Kidney epithelial cell (primary cell): Measurements from ENCODE around the gene NR1D2. TPM values are rescaled to one million over a fixed set of nuclear protein-coding genes. Genes with fewer than 3 reads are reported as not detected.
"Not testable (repeated sequence)": the region's sequence is repeated elsewhere in the genome, so short reads cannot be mapped to it uniquely, and the experiment has no call there.

Experiments used
- DNase-seq: peaks from one replicate; pipeline ENCODE4 v3.0.0-alpha.2; 2010; ENCODE audit warnings: low read depth
- H3K27me3 ChIP-seq: 2 replicates; pipeline ENCODE4 v1.6.0; 2011; ENCODE audit warnings: low read length; ENCODE audit not compliant: control insufficient read depth, insufficient read depth
- H3K36me3 ChIP-seq: 2 replicates; pipeline ENCODE4 v1.5.1; 2011; ENCODE audit warnings: low read length; ENCODE audit not compliant: control insufficient read depth, insufficient read depth
- H3K4me3 ChIP-seq: 2 replicates; pipeline ENCODE4 v1.5.1; 2011; ENCODE audit warnings: low read depth, mild to moderate bottlenecking, control low read depth, low read length
- total RNA-seq: library from RNA; depleted of rRNA; stranded (reverse); fragments of >200 nt; gene quantifications from 2 replicates; pipeline ENCODE4 v1.2.3, GENCODE V29; 2015
- TF ChIP-seq, protein P1 (sequence below): IDR thresholded peaks from 2 replicates; pipeline ENCODE4 v1.5.1; 2011; ENCODE audit warnings: mild to moderate bottlenecking, moderate library complexity, low read length, control low read depth, inconsistent platforms; ENCODE audit not compliant: insufficient read depth, poor library complexity, severe bottlenecking

The NR1D2 gene
- total RNA-seq, 1 donor from 2014 or later, result 13.6 TPM

DNA sequence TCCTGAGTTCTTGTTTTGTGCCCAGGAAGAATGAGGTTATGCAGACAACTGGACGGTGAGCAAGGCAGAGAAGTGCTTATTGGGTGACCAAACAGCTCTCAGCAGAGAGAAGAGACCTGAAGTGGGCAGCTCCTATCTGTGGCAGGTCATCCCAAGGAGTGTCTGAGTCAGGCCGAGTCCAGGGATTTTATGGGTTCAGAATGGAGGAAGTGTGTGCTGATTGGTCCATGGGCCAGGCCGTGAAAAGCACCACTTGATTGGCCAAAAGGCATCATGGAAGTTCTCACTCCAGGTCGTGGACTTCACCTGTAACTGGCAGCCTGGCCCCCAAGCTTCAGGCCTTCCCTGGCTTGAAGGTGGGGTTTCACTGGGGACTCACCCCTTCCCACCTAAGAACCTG, 74.5 kb downstream of the NR1D2 start:
- DNase-seq, result no peak
- Histone ChIP-seq H3K4me3 (no peak overlapping the region), H3K36me3 (no peaks in the 10 kb centered on the region), H3K27me3 (no peaks in the 10 kb centered on the region)
- TF ChIP-seq, protein P1, sequence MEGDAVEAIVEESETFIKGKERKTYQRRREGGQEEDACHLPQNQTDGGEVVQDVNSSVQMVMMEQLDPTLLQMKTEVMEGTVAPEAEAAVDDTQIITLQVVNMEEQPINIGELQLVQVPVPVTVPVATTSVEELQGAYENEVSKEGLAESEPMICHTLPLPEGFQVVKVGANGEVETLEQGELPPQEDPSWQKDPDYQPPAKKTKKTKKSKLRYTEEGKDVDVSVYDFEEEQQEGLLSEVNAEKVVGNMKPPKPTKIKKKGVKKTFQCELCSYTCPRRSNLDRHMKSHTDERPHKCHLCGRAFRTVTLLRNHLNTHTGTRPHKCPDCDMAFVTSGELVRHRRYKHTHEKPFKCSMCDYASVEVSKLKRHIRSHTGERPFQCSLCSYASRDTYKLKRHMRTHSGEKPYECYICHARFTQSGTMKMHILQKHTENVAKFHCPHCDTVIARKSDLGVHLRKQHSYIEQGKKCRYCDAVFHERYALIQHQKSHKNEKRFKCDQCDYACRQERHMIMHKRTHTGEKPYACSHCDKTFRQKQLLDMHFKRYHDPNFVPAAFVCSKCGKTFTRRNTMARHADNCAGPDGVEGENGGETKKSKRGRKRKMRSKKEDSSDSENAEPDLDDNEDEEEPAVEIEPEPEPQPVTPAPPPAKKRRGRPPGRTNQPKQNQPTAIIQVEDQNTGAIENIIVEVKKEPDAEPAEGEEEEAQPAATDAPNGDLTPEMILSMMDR, result no peak

DNA sequence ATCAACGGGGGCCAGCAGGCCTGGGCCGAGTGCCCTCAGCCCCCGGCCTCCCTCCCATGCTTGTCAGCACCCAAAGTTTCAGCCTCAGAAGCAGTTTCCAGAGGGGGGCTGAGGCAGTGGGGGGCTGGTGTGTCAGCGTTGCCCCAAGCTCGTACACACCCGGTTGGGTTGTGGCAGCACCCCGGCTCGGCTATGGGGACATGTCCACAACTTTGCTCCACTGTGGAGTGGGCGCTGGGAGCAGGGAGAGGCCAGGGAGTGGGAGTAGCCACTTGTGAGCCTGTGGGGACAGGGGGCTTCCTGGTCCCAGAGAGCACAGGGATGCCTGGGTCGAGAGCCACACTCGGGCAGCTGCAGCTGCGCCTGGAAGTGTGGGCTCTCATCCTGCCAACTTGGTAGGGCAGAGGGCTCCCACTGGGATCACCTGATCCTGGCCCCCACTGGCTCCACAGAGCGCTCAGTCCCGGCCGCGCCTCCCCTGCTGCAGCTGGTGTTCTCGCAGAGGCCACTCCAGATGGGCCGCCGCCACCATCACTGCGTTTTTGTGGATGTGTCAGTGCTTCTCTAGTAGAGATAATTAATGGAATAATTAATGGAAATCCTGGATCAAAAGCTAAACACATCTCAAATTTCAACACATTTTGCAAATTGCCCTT, 75.1 kb downstream of the NR1D2 start:
- TF ChIP-seq, protein P1, result no peak
- no peaks in the 10 kb centered on the region for H3K36me3 ChIP-seq
- H3K4me3 ChIP-seq, result no peak overlapping the region
- no peaks in the 10 kb centered on the region for H3K27me3 ChIP-seq
- no peak for DNase-seq

DNA sequence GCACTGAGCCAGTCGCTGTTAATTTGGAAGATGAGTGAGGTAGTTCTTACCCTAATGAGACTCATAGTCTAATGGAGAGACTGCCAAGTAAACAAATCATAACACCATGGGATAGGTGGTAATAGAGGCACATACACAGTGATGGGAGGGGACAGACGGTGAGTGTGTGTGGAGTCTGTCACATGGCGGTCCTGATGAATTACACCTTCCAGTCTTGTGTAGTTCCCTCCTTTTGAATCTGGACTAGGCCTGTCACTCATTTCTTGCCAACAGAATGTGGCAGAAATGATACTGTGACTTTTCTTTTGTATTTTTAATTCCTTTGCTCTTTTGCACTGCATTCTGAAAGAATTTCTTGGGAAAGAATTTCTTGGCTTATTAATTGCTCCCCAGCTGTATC, 78.1 kb downstream of the NR1D2 start:
- Histone ChIP-seq H3K27me3 (no peaks in the 10 kb centered on the region), H3K4me3 (no peak overlapping the region)
- TF ChIP-seq, protein P1, result no peak

DNA sequence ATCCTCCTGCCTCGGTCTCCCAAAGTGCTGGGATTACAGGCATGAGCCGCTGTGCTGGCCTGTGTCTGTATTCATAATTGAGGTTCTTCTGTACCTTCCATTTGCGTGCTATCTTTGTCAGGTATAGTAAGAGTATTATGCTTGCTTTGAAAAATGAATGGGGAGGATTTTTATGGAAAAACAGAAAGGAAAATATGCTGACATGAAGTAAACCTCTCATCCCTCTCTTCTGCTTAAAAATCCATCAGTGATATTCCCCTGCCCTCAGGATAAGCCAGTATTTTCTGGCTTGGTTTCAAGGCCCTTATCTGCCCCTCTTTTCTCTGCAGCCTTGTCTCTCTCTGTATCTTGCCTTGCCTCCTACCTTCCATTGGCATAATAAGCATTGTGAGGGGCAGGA, 80.7 kb downstream of the NR1D2 start:
- TF ChIP-seq, protein P1, result no peak
- no peak for DNase-seq
- H3K27me3 ChIP-seq, result no peaks in the 10 kb centered on the region
- H3K36me3 ChIP-seq, result no peaks in the 10 kb centered on the region
- no peak overlapping the region for H3K4me3 ChIP-seq

More for the DNA sequence above, 78.1 kb downstream of the NR1D2 start:
- H3K36me3 ChIP-seq, result no peaks in the 10 kb centered on the region
- DNase-seq, result no peak

DNA sequence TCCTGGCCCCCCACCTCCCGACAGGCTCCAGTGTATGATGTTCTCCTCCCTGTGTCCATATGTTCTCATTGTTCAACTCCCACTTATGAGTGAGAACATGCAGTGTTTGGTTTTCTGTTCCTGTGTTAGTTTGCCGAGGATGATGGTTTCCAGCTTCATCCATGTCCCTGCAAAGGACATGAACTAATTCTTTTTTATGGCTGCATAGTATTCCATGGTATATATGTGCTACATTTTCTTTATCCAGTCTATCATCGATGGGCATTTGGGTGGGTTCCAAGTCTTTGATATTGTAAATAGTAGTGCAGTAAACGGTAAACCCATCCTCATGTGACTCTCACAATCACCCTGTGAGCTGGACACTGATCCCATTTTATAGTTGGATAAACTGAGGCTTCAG, 81.6 kb downstream of the NR1D2 start:
- H3K27me3 ChIP-seq, DNase-seq: not testable (repeated sequence)

DNA sequence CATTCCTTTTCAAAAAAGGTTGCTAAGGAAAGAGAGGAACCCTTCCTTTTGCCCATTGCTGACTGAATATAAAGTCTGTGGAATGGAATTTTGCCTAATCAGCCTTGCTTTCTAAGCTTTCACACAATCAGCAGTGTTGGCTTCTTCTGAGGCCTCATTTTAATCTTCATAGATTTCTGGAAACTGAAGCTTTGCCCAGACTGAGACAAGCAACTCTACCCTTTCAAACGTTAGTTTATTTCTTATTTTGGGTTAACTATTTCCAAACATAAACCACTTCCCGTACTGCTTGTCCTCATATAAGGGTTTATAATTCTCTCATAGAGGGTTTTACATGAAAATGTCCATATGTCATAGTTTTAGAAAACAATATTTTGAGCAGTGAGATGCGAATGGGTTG, 82.9 kb downstream of the NR1D2 start:
- no peaks in the 10 kb centered on the region for H3K27me3 ChIP-seq
- no peaks in the 10 kb centered on the region for H3K36me3 ChIP-seq
- TF ChIP-seq, protein P1, result no peak

More for the DNA sequence above, 81.6 kb downstream of the NR1D2 start:
- not testable (repeated sequence) for H3K4me3 ChIP-seq, H3K36me3 ChIP-seq

More for the DNA sequence above, 82.9 kb downstream of the NR1D2 start:
- no peak for DNase-seq
- no peak overlapping the region for H3K4me3 ChIP-seq

Other genes starting within 250 kb of the NR1D2 start
- 68.4 and 96.5 TPM in 2 replicates for gene UBE2E1, start 139.3 kb upstream of the NR1D2 start, total RNA-seq
- gene NKIRAS1, start 28.3 kb upstream of the NR1D2 start, total RNA-seq, result 7.1 and 10.3 TPM in 2 replicates
- 3,479 and 3,843 TPM in 2 replicates for gene RPL15, start 28.2 kb upstream of the NR1D2 start, total RNA-seq